Activated T-cell treated with anti-CD3 and anti-CD28 coated beads, Interleukin-2, amount 50 U/mL, for 1 hour (primary cell): Measurements from ENCODE around the gene HNRNPUL1.
A peak's percentile ranks its signal among the peaks of the same experiment; 100 is the strongest.
"Not testable (repeated sequence)": the region's sequence is repeated elsewhere in the genome, so short reads cannot be mapped to it uniquely, and the experiment has no call there.

Source experiments
- DNase-seq: peaks from one replicate; pipeline ENCODE4 v3.0.0-alpha.2; 2020

HNRNPUL1 gene

GRCh38 chr19:41278478-41278877 lies 14.3 kb downstream of the HNRNPUL1 start:
- no peak for DNase-seq

GRCh38 chr19:41288673-41289530 lies 24.7 kb downstream of the HNRNPUL1 start:
- DNase-seq: no peak

GRCh38 chr19:41289814-41290213 lies 25.6 kb downstream of the HNRNPUL1 start:
- DNase-seq: not testable (repeated sequence)

GRCh38 chr19:41294393-41294792 lies 30.2 kb downstream of the HNRNPUL1 start:
- no peak for DNase-seq

GRCh38 chr19:41295499-41295898 lies 31.3 kb downstream of the HNRNPUL1 start:
- no peak for DNase-seq

GRCh38 chr19:41296433-41296871 lies 32.3 kb downstream of the HNRNPUL1 start:
- DNase-seq: no peak

GRCh38 chr19:41297628-41298347 lies 33.6 kb downstream of the HNRNPUL1 start:
- DNase-seq: no peak

GRCh38 chr19:41298348-41298964 lies 34.3 kb downstream of the HNRNPUL1 start:
- peak; percentile 69 for DNase-seq

GRCh38 chr19:41299046-41299754 lies 35.0 kb downstream of the HNRNPUL1 start:
- DNase-seq: no peak

- DNase-seq: peak; percentile 54
Observed at GRCh38 chr19:41299755-41300089, 35.5 kb downstream of the HNRNPUL1 start.

GRCh38 chr19:41300555-41300954 lies 36.4 kb downstream of the HNRNPUL1 start:
- no peak for DNase-seq

- DNase-seq: peak; percentile 68
Observed at GRCh38 chr19:41302624-41303351, 38.6 kb downstream of the HNRNPUL1 start.

- peak; percentile 47 for DNase-seq
Observed at GRCh38 chr19:41303954-41304353, 39.8 kb downstream of the HNRNPUL1 start.

- DNase-seq: no peak
Observed at GRCh38 chr19:41304706-41305483, 40.7 kb downstream of the HNRNPUL1 start.

GRCh38 chr19:41305927-41306793 lies 42.0 kb downstream of the HNRNPUL1 start:
- DNase-seq: peak; percentile 34

- no peak for DNase-seq
Observed at GRCh38 chr19:41307090-41307875, 43.1 kb downstream of the HNRNPUL1 start.

- no peak for DNase-seq
Observed at GRCh38 chr19:41307954-41308449, 43.8 kb downstream of the HNRNPUL1 start.

GRCh38 chr19:41308450-41309179 lies 44.4 kb downstream of the HNRNPUL1 start:
- peak; percentile 97 for DNase-seq
